Inflammatory macrophage treated with lipopolysaccharide for 1 hour (primary cell): ENCODE results near the gene SPATA31D3.
"Not testable (repeated sequence)": the region's sequence is repeated elsewhere in the genome, so short reads cannot be mapped to it uniquely, and the experiment has no call there.

Experiments
- DNase-seq, 2 donors: peaks; one replicate each; pipeline ENCODE4 v3.0.0-alpha.2; 2020 to 2022

The SPATA31D3 gene

GRCh38 chr9:81980568-81980967 is 37.3 kb downstream of the SPATA31D3 start:
- DNase-seq, result no peak

DNA sequence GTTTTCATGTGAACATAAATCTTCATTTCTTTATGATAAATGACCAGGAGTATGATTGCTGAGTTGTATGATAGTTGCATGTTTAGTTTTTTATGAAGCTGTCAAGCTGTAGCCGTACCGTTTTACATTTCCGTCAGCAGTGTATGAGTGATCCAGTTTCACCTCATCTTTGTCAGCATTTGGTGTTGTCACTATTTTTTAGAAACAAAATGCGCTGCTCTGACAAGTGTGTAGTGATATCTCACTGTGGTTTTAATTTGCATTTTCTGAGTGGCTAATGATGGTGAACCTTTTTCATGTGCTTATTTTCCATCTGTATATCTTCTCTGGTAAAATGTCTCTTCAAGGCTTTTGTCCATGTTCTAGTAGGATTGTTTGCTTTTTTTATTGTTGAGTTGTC is 38.6 kb downstream of the SPATA31D3 start:
- no peak for DNase-seq

DNA sequence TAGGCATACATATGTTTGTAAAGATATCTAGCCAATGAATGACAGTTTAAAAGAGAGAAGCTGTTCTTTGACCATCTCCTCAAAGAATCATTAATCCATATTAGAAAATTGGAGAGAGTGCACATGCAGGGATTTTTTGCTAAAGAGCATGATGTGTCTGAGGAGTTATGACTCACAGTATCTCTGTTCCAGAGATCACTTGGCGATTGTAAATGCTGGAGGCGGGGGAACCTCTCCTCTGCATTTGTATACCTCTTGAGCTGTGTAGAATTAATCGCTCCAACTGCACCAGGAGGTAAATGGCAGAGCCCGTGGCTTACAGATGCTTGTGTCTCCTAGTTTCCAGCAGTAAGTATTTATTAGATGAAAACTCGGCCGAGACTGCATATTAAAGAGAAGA is 41.6 kb downstream of the SPATA31D3 start:
- DNase-seq, result no peak

DNA sequence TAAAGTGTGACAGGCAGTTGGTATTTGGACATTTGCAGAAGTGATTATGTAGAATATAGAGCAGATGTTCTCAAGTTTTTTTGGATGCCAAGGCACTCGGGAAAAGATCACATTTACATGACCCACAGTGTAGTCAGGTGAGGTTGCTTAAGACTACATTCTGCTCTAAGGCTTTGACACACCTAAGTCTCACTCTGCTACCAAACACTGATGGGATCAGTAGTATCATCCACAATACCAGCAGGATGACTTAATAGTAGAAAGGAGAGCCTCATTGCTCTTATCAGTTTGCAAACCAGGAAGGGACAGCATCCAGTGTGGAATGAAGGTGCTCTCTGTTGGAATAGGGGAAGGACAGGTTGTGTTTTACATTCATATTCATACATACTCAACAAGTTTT is 42.8 kb downstream of the SPATA31D3 start:
- DNase-seq, result no peak

GRCh38 chr9:81988472-81988871 is 45.2 kb downstream of the SPATA31D3 start, which contains the start of gene SPATA31D1:
TSS of gene SPATA31D1 (plus strand) at chr9:81988772. CDS start at chr9:81988819, 47 bp downstream.
- not testable (repeated sequence) for DNase-seq

GRCh38 chr9:81989700-81990099 is 46.4 kb downstream of the SPATA31D3 start:
- DNase-seq, result no peak

DNA sequence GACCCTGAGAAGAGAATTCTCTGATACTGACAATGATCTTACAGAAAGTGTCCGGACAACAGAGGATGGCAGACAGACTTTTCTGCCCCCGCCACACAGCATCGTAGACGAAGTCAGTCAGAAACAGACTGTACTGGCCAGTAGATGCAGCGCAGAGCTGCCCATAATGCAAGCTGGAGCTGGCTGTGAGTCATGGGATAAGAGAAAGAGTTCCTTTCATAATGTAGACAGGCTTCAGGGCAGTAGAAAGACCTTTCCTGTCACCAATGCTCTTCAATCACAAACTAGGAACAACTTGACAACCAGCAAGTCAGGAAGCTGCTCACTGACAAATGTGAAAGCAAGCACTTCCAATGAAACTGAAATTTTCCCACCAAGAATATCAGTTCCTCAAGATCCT is 50.4 kb downstream of the SPATA31D3 start:
- no peak for DNase-seq
